K562 (cell line): ENCODE measurements around the gene GFOD1.

Experiments
- HCFC1 ChIP-seq: IDR thresholded peaks from 2 replicates; pipeline ENCODE4 v1.6.1; 2012; ENCODE audit warnings: low read depth, low read length, improper control_type of control experiment
- POLR2A ChIP-seq: fragments of 450-650 bp; conservative IDR thresholded peaks from 2 replicates; pipeline ENCODE4 v1.6.1; 2016
- TCF3 ChIP-seq: sonication (generic); formaldehyde crosslinking; IDR thresholded peaks from 2 replicates; pipeline ENCODE4 v1.4.0; 2020; ENCODE audit warnings: mild to moderate bottlenecking, missing genetic modification reagents
- ZNF764 ChIP-seq: fragments of 250-450 bp; sonication (Bioruptor Pico); IDR thresholded peaks from 2 replicates; pipeline ENCODE4 v1.4.0; 2020; ENCODE audit warnings: low read depth, mild to moderate bottlenecking, moderate library complexity
- TF ChIP-seq, protein P1 (sequence below), 2 experiments: fragments of 450-650 bp in 1 of 2; sonication (generic) in 1 of 2; formaldehyde crosslinking; conservative IDR thresholded peaks; 2 replicates each; pipeline versions ENCODE4 v1.4.0 to v1.8.1; 2020 to 2022; ENCODE audit warnings: mild to moderate bottlenecking in 1 of 2, missing genetic modification reagents in 1 of 2
- TF ChIP-seq, protein P2 (sequence below): sonication (generic); formaldehyde crosslinking; IDR thresholded peaks from 2 replicates; pipeline ENCODE4 v1.8.0; 2022; ENCODE audit warnings: mild to moderate bottlenecking, missing genetic modification reagents
- TF ChIP-seq, protein P3 (sequence below), 2 experiments: IDR thresholded peaks; 2 replicates each; pipeline ENCODE4 v1.6.1; 2012; ENCODE audit warnings: improper control_type of control experiment in 2 of 2, low read depth in 2 of 2, low read length in 2 of 2, borderline replicate concordance in 1 of 2
- TF ChIP-seq, protein P4 (sequence below): sonication (generic); formaldehyde crosslinking; IDR thresholded peaks from 2 replicates; pipeline ENCODE4 v1.9.0; 2022; ENCODE audit warnings: mild to moderate bottlenecking, missing genetic modification reagents

DNA sequence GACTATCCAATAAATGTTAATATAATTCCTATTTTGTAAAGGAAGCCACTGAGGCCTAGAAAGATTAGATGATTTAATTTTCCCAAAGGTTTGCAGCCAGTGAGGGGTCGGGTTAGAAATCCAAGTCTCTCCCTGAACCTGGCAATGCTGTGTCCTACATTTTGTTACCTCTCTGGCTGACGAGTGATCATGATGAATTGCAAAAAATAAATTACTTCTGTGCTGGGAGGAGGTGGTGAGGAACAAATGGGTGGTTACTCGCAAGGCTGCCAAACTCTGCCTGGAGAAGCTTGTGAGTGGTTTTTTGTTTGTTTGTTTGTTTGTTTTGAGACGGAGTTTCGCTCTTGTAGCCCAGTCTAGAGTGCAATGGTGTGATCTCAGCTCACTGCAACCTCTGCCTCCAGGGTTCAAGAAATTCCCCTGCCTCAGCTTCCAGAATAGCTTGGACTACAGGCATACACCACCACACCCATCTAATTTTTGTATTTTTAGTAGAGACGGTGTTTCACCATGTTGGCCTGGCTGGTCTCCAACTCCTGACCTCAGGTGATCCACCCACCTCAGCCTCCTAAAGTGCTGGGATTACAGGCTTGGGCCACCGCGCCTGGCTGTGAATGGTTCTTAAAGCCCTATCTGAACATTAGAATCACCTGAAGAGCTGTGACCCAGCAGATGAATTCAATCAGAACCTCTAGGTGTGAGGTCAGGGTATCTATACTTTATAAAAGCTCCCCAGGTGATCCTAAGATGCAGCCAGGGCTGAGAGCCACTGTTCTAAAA lies 138.9 kb downstream of the GFOD1 start:
- TF ChIP-seq, protein P1, sequence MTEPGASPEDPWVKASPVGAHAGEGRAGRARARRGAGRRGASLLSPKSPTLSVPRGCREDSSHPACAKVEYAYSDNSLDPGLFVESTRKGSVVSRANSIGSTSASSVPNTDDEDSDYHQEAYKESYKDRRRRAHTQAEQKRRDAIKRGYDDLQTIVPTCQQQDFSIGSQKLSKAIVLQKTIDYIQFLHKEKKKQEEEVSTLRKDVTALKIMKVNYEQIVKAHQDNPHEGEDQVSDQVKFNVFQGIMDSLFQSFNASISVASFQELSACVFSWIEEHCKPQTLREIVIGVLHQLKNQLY (CRISPR knock-in tag; conservative IDR thresholded peaks at IDR 0.05), result no peak
- no peak for TF ChIP-seq HCFC1
- TF ChIP-seq, protein P2, sequence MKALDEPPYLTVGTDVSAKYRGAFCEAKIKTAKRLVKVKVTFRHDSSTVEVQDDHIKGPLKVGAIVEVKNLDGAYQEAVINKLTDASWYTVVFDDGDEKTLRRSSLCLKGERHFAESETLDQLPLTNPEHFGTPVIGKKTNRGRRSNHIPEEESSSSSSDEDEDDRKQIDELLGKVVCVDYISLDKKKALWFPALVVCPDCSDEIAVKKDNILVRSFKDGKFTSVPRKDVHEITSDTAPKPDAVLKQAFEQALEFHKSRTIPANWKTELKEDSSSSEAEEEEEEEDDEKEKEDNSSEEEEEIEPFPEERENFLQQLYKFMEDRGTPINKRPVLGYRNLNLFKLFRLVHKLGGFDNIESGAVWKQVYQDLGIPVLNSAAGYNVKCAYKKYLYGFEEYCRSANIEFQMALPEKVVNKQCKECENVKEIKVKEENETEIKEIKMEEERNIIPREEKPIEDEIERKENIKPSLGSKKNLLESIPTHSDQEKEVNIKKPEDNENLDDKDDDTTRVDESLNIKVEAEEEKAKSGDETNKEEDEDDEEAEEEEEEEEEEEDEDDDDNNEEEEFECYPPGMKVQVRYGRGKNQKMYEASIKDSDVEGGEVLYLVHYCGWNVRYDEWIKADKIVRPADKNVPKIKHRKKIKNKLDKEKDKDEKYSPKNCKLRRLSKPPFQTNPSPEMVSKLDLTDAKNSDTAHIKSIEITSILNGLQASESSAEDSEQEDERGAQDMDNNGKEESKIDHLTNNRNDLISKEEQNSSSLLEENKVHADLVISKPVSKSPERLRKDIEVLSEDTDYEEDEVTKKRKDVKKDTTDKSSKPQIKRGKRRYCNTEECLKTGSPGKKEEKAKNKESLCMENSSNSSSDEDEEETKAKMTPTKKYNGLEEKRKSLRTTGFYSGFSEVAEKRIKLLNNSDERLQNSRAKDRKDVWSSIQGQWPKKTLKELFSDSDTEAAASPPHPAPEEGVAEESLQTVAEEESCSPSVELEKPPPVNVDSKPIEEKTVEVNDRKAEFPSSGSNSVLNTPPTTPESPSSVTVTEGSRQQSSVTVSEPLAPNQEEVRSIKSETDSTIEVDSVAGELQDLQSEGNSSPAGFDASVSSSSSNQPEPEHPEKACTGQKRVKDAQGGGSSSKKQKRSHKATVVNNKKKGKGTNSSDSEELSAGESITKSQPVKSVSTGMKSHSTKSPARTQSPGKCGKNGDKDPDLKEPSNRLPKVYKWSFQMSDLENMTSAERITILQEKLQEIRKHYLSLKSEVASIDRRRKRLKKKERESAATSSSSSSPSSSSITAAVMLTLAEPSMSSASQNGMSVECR, result no peak
- TF ChIP-seq, protein P3, sequence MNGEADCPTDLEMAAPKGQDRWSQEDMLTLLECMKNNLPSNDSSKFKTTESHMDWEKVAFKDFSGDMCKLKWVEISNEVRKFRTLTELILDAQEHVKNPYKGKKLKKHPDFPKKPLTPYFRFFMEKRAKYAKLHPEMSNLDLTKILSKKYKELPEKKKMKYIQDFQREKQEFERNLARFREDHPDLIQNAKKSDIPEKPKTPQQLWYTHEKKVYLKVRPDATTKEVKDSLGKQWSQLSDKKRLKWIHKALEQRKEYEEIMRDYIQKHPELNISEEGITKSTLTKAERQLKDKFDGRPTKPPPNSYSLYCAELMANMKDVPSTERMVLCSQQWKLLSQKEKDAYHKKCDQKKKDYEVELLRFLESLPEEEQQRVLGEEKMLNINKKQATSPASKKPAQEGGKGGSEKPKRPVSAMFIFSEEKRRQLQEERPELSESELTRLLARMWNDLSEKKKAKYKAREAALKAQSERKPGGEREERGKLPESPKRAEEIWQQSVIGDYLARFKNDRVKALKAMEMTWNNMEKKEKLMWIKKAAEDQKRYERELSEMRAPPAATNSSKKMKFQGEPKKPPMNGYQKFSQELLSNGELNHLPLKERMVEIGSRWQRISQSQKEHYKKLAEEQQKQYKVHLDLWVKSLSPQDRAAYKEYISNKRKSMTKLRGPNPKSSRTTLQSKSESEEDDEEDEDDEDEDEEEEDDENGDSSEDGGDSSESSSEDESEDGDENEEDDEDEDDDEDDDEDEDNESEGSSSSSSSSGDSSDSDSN (IDR thresholded peaks at IDR 0.05; ENCODE audit: borderline replicate concordance in 1 of 2, low read depth in 2 of 2, low read length in 2 of 2), result no peak
- TF ChIP-seq TCF3 (CRISPR knock-in tag), result no peak
- TF ChIP-seq, protein P4, sequence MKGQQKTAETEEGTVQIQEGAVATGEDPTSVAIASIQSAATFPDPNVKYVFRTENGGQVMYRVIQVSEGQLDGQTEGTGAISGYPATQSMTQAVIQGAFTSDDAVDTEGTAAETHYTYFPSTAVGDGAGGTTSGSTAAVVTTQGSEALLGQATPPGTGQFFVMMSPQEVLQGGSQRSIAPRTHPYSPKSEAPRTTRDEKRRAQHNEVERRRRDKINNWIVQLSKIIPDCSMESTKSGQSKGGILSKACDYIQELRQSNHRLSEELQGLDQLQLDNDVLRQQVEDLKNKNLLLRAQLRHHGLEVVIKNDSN (CRISPR knock-in tag), result no peak
- TF ChIP-seq ZNF764, result no peak
- no peak for TF ChIP-seq POLR2A
